NCI-H1417 (cell line): ENCODE measurements around the gene PRAMEF18.
"Not testable (repeated sequence)": the region's sequence is repeated elsewhere in the genome, so short reads cannot be mapped to it uniquely, and the experiment has no call there.

Experiments
- DNase-seq, 3 experiments: peaks; one replicate each; lab custom pipeline; 2025; lab: John Stamatoyannopoulos, UW

Gene PRAMEF18

GRCh38 chr1:13225675-13226204 lies at the start of gene PRAMEF18:
TSS of gene PRAMEF18 (minus strand) at chr1:13226154. CDS start at chr1:13226106, 48 bp downstream.
- not testable (repeated sequence) for DNase-seq

GRCh38 chr1:13265124-13265523 lies 39.2 kb upstream of the PRAMEF18 start:
- not testable (repeated sequence) for DNase-seq

GRCh38 chr1:13253898-13254297 lies 27.9 kb upstream of the PRAMEF18 start, which contains the start of gene PRAMEF5:
TSS of gene PRAMEF5 (plus strand) at chr1:13254198. CDS start at chr1:13259269, 5,071 bp downstream.
- not testable (repeated sequence) for DNase-seq

- not testable (repeated sequence) for DNase-seq
Measured at GRCh38 chr1:13247122-13247521, 21.2 kb upstream of the PRAMEF18 start.

- not testable (repeated sequence) for DNase-seq
Measured at GRCh38 chr1:13246554-13246871, 20.6 kb upstream of the PRAMEF18 start.

GRCh38 chr1:13245841-13246553 lies 20.0 kb upstream of the PRAMEF18 start:
- not testable (repeated sequence) for DNase-seq

- not testable (repeated sequence) for DNase-seq
Measured at GRCh38 chr1:13243536-13244263, 17.7 kb upstream of the PRAMEF18 start.

- not testable (repeated sequence) for DNase-seq
Measured at GRCh38 chr1:13239633-13240032, 13.7 kb upstream of the PRAMEF18 start.

- DNase-seq = not testable (repeated sequence)
Measured at GRCh38 chr1:13237572-13237971, 11.6 kb upstream of the PRAMEF18 start.

- not testable (repeated sequence) for DNase-seq
Measured at GRCh38 chr1:13234057-13234456, 8.1 kb upstream of the PRAMEF18 start.

- DNase-seq = not testable (repeated sequence)
Measured at GRCh38 chr1:13232056-13232455, 6.1 kb upstream of the PRAMEF18 start.

- DNase-seq = not testable (repeated sequence)
Measured at GRCh38 chr1:13231061-13231750, 5.3 kb upstream of the PRAMEF18 start.

- DNase-seq = not testable (repeated sequence)
Measured at GRCh38 chr1:13230601-13231000, 4.6 kb upstream of the PRAMEF18 start.

- not testable (repeated sequence) for DNase-seq
Measured at GRCh38 chr1:13230096-13230495, 4.1 kb upstream of the PRAMEF18 start.

- peak in 1 of 3 experiments; percentile 54 for DNase-seq
Measured at GRCh38 chr1:13228343-13228781, 2.4 kb upstream of the PRAMEF18 start.

- DNase-seq = not testable (repeated sequence)
Measured at GRCh38 chr1:13227271-13228055, 1.5 kb upstream of the PRAMEF18 start.

- no peak for DNase-seq
Measured at GRCh38 chr1:13224480-13225060, 1.4 kb downstream of the PRAMEF18 start.

- DNase-seq = not testable (repeated sequence)
Measured at GRCh38 chr1:13222788-13223187, 3.2 kb downstream of the PRAMEF18 start.

- DNase-seq = not testable (repeated sequence)
Measured at GRCh38 chr1:13219203-13219602, 6.8 kb downstream of the PRAMEF18 start.

- DNase-seq = not testable (repeated sequence)
Measured at GRCh38 chr1:13216619-13217018, 9.3 kb downstream of the PRAMEF18 start.

- DNase-seq = not testable (repeated sequence)
Measured at GRCh38 chr1:13208712-13209111, 17.2 kb downstream of the PRAMEF18 start.
